Measurements from ENCODE around the gene RNF212.

Gene RNF212

GRCh38 chr4:1112821-1113182, 562 bp downstream of the RNF212 start:
- no peak for DNase-seq

- DNase-seq, result no peak
Observed at GRCh38 chr4:1112174-1112820, 1.1 kb downstream of the RNF212 start.

DNA sequence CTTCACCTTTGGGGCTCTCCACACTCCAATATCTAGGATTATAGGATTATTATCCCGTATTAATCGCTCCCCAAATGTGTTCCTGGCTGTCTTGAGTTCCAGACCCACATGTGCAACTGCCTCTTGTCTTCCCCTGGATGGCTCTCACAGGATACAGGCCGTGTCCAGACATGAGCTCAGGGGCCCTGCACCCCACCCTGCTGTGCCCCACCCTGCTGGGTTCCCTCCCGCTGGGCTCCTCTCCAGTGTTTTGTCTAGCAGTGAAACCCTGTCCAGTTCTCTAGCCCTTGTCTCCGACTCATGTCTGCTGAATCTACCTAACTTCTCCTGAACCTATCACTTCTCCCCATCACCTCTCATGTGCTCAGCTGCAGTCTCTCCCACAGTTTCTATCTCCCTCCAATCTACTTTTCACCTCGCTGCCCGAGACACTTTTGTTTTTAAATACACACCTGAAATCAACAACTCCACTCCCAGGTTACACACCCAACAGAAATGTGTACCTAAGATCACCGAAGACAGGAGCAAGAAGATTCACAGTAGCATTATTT, 2.0 kb downstream of the RNF212 start:
- DNase-seq, result no peak

- DNase-seq, result no peak
Observed at GRCh38 chr4:1109898-1110506, 3.4 kb downstream of the RNF212 start.

GRCh38 chr4:1109333-1109732, 4.0 kb downstream of the RNF212 start:
- no peak for DNase-seq

DNA sequence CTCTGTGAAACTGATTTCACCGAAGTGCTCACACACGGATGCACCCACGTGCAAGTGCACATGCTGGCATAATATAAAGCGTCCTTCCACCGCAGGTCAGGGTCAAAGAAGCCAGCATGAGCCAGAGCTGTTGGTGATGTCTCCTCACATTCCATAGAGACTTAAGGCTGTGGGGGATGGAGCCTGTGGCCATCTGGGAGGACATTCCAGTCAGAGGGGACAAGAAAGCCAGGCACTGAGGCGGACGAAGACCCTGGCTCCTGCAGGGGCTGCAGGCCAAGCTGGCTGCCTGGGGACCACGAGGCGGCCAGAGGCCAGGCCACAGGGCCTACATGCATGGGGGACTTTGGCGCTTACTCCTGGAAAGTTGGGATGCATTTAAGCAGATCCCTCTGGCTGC, 7.7 kb downstream of the RNF212 start:
- no peak for DNase-seq

- DNase-seq, result no peak
Observed at GRCh38 chr4:1105067-1105466, 8.3 kb downstream of the RNF212 start.

DNA sequence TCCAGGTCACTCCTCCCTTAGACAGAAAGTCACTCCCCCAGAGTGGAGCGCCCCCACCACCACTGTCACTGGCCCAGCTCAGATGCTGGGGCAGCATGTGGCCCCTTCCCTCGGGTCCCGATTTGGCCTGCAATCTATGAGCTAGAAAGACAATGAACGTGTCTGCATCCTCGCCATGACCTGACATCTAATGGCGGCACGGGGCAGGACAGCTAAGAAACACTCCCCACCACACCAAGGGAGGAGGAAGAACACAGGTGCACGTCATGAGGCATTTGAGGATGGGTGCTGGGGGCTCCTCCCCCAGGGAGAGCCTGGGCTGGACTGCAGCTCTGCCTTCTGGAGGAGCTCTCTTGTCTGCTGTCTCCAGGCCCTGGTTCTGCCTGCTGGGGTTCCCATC, 8.7 kb downstream of the RNF212 start:
- DNase-seq, result no peak

DNA sequence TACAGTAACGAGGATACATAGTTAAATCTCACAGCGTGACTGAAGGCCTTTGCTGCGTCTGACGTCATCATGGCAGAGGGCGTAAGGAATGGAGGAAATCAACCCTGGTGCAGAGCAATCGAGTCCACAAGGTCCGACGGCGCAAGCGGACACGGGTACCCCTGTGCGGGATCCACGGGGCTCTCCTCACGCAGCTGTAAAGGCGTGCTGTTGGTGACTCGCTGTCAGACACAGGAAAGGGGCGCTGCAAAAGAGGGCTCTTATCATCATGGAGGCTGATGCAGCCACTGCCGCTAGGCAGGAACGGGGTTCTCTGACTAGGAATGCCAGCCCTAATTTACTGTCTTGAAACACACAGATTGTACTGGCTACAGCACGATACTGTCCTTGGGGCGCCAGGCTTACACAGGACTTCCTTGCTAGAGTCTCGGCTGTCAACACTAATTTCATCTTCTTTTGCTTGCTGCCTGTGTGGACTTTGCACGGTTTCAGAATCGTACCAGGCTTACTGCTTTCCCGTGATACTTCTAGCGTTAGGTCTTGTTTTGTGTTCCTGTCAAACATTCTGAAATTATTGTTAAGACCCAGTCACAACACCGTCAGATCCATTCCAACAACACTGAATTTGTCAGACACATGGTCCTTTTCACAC, 13.6 kb downstream of the RNF212 start:
- DNase-seq, result no peak

GRCh38 chr4:1099270-1099669, 14.1 kb downstream of the RNF212 start:
- no peak for DNase-seq

DNA sequence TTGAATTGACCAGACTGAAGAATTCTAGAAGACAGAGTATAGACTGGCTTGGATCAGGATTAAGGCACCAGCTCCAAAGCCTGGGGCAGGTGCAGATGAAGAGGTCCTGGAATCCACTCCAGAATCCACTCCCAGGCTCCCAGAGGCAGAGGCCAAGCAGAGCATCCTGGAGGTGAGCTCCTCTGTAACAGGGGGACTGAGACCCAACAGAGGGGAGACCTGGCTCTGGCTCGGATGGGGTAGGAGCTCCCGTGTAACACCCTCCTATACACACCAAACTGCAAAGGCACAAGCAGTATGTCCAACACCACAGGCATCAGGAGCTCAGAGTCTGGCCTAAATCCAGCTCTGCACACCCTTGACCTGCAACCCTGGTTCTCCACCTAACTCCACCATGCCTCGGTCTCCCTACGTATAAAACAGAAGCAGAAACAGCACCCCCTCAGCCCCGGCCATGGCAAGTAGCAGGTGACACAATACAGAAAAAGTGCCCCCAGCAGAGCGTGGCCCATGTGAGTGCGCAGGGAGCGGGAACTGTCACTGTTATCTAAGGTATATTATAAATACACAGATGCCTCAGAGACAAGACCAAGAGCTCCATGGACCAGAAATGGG, 14.9 kb downstream of the RNF212 start:
- DNase-seq, result no peak

GRCh38 chr4:1097553-1097952, 15.8 kb downstream of the RNF212 start:
- DNase-seq, result no peak

- DNase-seq, result no peak
Observed at GRCh38 chr4:1096841-1097240, 16.5 kb downstream of the RNF212 start.

DNA sequence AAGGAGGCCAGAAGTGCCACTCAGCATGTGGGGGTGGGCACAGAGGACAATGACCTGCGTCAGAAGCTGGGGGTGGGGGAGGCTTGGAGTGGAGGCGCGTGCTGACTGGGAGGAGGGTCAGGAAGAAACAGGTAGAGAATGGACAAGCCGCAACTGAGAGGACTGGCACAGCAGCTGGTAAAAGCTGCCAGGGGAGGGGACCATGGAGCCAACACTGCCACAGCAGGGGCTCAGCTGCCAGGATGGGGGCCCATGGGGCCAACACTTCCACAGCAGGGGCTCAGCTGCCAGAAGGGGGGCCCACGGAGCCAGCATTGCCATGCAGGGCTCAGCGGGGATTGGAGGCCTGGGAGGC, 19.1 kb downstream of the RNF212 start:
- DNase-seq, result no peak

- peak; percentile 37 for DNase-seq
Observed at GRCh38 chr4:1093391-1094335, 19.7 kb downstream of the RNF212 start.

- DNase-seq, result no peak
Observed at GRCh38 chr4:1092983-1093361, 20.4 kb downstream of the RNF212 start.

DNA sequence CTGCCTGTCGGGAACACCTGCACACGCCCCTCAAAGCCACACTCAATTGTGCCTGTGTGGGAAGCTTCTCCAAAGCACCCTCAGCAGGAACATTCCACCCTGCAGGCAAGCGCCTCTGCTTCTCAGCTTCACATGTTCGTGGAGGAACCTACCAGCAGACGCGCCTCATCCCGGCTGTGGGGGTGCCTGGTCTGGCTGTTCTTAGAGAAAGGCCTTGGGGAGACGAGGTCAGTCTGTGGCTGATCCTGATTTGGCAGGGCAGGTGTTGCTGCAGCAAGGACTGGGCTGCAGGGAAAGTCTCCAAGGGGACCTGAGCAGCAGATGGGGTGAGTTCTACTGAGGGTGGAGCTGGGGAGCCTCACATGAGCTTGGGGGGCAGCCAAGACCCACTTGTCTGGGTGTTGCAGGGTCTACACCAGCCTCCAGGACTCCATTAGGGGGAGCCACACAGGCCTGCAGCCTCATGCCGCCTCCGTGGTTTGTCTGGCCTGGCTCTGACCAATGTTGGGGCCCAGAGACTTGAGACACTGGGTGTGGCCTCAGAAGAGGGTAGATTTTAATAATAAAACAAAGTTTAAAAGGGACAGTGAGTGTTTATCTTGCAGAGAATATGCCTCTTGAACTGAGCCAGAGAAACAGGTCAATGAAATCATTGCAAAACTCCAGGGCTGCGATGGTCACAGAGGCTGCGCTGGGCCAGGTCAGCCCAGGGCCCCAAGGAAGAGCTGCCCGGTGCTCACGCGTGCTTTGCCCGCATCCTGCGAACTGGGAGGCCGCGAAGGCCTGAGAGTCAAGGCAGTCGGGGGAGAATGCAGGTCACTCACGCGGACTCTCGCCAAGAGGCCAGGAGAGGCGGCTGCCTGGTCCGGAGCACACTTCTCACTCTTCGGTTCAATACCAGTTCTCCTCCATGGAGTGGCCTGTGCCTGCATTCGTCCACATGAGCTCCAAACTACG, 21.1 kb downstream of the RNF212 start:
- peak; percentile 36 for DNase-seq

DNA sequence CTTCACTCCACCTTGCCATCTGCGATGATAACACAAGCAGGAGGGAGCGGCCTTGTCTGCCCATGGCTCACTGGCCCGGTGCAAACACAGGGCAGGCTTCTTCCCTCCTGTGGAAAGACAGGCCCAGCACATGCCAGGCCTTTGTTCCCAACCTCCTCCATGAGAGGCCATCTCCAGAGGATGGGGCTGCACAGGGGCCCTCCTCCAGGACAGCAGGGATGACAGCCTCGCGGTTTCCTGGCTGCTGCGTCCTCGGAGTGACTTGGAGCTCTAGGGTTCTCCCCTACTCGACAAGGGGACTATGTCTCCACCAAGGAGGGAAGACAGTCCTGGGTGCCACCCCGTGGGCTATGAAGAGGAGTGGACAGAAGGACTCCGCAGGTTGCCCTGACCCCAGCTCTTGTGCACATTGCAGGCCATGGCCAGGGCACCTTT, 21.8 kb downstream of the RNF212 start:
- peak; percentile 34 for DNase-seq

DNA sequence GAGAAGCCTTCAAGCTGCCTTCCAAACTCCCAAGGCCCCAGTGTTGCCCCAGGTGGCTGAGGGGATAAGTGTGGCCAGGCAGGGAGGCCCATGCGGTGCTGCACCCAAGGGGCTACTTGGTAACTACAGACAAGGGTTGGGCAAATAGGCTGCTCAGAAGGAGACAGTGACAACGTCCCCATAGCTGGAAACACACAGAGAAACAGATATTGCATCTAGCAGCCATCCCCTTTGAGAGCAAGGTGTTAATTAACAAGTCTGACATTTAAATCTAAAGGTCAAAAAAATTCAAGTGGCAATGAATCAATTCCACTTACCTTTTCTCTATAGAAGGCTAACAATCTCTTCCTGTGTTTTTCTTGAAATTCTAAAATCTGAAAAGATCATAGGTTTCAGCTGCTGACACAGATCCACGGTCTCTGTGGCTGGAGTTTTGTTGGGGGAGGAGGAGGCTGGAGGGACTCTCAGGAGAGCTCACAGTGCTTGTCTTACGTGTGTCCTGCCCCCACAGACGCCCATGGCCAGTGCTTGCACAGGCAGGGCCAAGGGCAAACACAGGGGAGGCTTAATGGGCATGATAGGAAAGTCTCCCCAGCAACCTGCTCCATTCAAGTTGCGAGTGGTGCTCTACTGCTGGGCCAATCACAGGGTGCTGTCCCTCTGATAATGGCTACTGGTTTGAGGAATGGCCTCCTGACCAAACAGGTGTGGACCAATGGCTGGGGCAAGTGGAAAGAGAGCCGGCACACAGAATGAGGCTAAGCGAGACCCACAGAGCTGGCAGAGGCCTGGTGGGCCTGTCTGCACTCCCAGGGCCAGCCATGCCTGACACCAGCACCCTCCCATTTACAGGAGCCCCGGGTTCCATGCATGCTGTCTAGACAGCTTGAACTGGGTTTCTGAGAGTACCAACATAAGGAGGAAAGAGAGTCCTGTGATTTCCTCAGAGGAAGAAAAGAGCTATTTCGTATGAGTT, 22.6 kb downstream of the RNF212 start:
- DNase-seq, result peak; percentile 40

- no peak for DNase-seq
Observed at GRCh38 chr4:1090036-1090435, 23.3 kb downstream of the RNF212 start.

Measured in activated CD8-positive, alpha-beta memory T cell treated with anti-CD3 and anti-CD28 coated beads, Interleukin-2, amount 50 U/mL, for 48 hours (primary cell).